HG03575 (cell line): ENCODE measurements around the gene NATD1.
"Not testable (repeated sequence)": the region's sequence is repeated elsewhere in the genome, so short reads cannot be mapped to it uniquely, and the experiment has no call there.

Source experiments
- ATAC-seq: cut with Tn5 transposase; IDR thresholded peaks from one replicate; pipeline ENCODE4 v1.9.1; 2021; ENCODE audit not compliant: unreplicated experiment, insufficient number of reproducible peaks, low FRiP score; ENCODE audit errors: extremely low read depth

NATD1 gene

DNA sequence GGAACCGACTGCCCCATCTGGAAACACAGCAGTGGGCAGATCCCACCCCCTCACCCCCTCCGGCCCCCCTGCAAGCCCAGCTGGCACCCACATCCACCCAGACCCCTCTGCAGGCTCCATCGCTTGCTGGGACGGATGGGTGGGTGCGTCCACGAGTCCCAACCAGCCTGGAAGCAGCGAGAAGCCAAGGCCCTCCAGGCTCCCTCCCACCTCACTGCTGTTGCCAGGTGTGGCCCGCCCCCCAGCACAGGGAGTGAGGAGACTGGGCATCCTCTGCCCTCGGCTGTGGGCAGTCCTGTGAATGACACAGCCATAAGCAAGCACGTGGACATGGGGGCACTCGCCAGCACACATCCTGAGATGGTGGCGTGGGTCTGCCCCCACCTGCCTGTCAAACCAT, 50.7 kb downstream of the NATD1 start:
- ATAC-seq, result no peak

DNA sequence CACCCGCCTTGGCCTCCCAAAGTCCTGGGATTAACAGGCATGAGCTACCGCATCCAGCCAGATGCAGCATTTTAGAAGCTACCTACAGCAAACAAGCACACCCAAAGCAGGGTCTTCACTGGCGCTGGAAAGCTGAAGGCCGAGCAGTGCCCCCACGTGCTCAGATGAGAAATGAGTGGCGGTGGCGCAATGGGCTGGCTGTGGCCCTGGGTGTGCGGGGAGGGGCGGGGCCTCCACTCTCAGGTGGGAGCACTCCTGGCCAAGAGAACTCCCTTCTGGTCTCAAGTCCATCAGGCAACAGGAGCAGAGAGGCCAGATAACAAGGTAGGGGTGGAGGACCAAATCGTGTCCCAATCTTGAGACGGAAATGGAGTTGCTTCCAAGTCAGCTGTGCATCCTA, 51.3 kb downstream of the NATD1 start:
- no peak for ATAC-seq

DNA sequence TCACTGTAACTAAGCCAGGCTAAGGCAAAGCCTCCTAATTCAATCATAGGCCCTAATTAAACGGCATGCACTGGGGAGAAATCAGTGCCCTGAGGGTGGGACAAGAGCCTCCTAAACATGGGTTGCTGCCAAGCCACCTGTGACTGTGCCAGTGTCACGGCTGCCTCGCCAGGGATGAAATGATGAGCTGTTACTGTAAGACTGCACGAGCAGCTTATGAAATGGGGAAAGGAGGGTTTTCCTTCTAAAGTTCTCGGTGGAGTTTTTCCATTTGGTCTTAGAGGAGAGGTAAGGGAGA, 52.0 kb downstream of the NATD1 start:
- no peak for ATAC-seq

DNA sequence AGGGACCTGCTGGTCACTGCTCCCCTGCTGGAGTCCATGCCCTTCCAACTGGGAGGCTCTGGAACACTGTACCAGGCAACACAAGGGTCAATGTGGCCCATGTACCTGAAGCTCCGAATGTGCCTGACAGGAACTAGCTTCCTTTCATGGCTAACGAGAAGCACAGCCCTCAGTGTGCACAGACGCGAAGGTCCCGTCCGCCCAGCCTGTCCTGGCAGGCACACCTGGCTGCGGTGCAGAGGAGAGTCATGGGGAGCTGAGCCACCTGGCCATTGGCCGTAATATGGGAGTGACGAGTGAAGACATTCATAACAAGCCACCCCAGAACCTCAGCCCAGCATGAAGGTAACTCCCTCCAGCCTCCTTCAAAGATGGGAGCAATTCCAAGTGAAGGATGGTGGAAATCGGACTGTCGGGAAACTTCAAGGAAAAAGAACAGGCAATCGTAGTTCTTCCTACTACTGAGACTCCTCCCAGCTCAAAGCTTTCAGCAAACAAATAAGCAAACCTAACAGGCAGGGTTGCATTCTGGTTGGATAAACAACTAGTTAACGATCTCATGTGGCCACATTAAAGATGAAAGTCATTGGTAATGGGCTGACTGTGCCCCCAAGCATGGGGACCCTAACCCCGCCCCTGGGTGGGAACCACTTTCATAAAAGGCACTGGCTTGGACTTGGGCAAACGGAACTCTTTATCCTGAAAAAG, 52.5 kb downstream of the NATD1 start:
- ATAC-seq, result no peak

DNA sequence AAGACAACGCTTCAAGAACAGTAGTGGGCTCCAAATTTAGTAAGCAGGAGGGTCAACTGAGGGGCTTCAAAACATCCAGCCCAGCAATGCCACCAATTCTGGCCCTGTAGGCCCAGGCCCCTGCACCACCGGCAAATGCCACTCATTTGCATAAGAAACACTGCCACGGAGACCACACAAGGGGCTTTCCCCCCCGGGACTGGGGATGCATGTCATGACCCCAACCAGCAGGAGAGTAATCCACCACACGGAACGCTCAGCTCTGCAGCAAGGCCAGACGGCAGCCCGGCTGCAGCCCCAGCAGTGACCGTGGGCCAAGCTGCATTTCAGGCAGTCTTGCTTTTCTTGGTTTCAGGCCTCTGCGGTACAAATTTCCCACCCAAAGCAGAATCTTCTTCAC, 53.4 kb downstream of the NATD1 start:
- ATAC-seq, result no peak

DNA sequence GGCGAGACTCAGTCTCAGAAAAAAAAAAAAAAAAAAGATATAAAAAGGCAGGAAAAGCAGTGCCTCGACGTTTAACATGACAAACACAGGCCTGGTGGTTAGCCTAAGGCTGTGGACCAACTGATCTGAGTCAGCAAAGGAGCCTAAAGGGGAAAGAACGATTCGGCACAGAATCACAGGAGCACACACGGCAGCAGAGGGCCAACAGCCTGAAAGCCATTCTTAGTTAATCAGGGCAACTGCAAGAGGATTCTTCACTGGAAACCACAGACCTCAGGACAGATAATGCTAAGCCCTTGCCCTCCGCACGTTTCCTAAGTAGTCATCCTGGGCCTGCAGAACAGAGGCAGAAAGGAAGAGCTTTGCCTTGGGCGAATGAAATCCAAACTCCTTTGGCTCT, 53.9 kb downstream of the NATD1 start:
- ATAC-seq, result no peak

DNA sequence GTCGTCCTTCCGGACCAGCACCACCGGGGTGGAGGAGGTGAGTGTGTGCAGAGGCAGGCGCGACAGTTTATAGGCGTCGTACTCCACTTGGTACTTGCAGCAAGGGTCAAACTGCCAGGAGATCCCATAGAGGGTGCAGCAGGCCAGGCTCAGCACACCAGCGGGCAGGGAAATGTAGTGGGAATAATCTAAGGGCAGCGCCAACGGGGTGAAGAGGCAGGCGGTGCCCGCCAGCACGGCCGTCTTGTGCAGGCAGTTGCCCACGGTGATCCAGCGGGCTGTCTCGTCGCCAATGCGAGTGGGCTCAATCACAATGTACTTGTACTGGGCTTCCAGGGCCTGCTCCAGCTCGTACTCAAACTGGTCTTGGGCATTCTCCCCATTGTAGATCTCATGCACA, 54.8 kb downstream of the NATD1 start:
- ATAC-seq, result no peak

DNA sequence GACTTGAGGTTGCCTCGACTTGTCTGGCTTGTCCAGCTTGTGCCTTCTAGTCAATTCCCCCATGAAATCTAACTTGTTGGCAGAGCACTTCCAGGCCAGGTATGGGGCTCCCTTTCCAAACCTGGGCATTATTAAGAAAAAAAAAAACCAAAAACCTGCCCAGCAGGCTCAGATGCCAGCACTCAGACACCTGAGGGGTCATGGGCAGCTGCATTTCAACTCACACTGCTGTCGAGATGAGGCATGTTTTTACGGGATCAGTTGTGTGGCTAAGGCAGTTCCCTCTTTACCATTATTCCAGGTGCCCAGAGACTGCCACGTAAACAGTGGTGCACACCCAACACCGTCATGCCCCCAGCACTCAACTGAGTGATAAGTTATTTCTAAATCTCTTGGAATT, 57.1 kb downstream of the NATD1 start:
- no peak for ATAC-seq

DNA sequence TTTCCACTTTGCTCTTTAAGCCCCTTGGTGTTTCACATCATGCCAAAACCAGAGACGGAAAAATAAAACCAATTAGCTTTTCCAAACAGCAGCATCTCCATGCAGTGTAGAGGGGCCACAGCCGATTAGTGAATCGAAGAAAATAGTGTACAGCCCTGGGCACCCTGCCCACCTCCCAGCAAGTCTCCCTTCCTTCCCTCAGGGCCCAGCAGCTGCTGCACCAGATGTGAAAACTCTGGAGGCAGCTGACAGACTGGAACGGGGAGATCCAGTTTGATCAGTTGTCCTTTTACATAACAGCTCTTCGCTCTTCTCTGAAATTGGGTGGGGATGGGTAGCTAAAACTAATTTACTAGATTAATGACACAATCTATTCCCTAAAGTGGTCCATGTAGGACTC, 58.5 kb downstream of the NATD1 start:
- ATAC-seq, result no peak

DNA sequence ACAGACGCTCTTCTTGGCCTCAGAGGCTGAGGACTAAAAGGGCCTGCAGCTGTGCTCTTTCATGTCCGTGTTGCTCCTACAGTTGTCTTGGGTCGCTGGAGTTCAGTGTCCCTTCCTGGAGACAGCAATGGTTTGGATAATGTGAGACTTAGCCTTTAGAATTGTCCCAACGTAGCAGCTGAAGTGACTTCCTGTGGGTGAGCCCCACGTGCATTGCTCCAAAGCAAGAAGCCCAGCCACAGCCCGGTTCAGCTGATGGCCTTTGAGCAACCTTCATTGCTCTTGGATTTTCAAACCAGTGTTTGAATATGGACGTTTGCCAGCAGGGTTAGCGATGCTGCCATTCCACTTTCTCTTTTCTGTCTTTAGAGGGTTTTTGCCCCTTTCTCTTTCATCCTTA, 59.0 kb downstream of the NATD1 start:
- no peak for ATAC-seq

DNA sequence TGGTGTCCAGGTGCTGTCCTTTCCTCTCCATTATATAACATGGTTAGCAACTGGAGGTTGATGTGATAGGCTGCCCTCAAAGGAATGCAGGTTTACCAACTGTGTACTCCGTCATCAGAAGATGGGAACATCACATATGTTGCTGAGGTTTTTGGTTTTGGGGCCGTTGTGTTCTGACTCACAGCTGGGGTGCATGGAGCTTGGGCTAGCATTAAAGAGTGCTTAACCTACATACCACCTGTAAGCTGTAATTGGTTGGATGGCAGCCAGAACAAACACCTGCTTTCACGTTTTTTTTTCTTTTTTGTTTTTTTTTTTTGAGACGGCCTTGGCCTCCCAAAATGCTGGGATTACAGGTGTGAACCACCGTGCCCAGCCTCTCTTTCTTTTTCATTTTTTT, 60.2 kb downstream of the NATD1 start:
- no peak for ATAC-seq

DNA sequence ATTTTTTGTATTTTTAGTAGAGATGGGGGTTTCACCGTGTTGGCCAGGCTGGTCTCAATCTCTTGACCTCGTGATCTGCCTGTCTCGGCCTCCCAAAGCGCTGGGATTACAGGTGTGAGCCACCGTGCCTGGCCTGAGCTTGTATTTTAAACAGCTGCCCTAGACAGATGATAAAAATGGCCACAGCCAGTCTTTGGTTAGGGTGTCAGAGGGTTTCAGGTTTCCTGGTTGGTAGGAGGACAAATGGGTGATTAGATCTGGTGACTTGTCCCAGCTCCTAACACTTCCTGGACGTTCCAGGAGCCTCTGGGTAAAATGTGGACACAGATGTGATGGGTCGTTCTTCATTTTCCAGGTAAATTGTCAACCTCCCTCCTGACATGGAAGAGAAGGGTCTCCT, 60.8 kb downstream of the NATD1 start:
- not testable (repeated sequence) for ATAC-seq

DNA sequence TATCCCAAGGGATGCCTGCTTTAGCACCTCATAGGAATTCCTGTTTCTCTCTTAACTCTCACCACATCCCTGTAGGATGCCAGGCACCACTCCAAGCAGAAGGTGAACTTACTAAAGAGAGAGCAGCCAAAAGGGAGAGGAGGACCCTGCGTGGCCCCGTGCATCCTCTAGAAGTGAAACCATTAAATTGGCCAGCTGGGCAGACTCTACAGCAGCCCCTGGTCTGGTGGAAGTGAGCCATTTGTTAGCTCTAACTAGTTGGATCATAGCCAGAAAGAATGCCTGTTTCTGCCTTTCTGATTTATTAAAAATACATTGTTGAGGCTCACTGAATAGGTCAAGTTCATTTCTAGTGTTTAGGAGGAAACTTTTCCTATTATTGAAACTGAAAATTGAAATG, 61.5 kb downstream of the NATD1 start:
- no peak for ATAC-seq

DNA sequence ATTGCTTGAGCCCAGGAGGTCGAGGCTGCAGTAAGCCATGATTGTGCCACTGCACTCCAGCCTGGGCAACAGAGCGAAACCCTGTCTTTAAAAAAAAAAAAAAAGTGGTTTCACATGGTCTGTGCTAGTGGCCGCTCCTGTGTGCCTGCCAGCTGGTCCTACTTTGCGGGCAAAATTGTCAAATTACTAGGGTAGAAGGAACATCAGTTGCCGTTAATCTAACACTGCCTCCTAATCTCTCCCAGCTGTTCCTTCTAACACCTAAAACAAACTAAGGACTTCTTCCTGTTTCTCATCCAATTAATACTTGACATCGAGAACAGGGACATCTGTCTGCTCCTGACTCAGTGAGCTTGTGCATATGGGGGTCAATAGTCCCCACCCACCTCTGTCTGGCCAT, 63.1 kb downstream of the NATD1 start:
- ATAC-seq, result no peak

DNA sequence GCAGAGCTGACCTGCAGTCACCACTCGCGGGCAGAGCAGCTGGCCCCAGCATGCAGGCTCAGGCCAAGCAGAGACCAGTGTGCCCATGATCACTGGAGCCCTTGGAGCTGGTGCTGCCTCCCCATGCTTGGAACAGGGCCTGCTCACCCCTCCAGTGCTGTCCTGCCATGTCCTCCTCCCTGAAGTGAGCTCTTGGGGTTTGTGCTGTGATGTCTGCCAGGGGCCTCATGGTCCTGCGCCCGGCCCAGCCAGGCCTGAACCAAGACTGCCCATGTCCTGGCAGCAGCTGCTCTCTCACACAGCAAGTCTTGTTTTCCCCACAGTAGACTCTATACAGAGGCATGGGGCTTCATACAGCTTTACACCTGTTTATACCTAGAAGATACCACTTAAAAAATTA, 63.8 kb downstream of the NATD1 start:
- no peak for ATAC-seq
